ENCODE measurements around the gene LRRC23.
A peak's percentile ranks its signal among the peaks of the same experiment; 100 is the strongest.
"Not testable (repeated sequence)": the region's sequence is repeated elsewhere in the genome, so short reads cannot be mapped to it uniquely, and the experiment has no call there.

LRRC23 gene

DNA sequence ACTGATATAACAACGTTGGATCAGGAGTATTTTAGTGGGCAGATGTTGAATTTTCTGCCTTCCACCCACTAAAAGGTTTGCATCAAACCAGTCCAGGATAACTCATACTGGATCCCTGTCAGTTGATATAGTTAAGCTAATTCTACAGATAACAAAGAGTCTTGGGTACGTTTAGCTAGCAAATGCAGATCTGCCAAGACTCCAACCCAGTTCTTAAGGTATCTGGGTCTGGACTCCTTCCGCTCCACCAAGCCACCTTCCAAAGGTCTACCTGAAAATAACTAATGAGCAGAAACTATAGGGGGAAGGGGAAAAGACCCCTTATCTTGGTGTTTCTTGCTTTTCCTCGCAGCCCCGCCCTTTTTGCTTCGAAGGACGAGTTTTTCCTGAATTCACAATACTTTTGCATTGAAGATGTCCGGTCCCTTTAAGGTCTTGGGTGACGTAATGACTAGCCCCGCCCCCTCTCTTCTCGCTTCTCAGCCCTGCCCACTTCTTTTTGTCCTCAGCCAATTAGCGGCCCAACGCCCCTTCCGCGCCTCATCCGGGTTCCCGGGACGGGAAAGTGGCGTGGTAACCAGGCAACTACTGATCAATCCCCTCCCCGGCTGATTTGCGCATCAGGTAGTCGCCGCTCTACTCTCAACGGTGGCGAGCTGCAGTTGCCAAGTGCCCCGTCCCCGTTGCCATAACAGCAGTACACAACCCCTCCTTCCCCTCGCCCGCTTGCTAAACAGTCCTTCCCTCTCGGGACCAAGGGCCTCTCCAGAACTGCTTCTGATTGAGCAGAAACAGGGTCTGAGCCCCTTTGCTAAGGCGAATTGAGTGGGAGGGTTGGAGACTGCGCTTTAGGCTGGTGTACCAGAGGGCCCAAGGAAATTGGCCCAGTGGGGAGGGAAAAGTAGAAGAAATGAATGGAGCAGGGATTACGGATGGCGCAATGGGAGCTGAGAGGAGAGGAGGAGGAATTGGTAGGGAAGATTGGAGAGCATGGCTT, at the start of gene LRRC23:
TSS of gene LRRC23 (plus strand) at position 543 of the 997 bp plus-strand sequence. CDS start 812 bp downstream, outside the sequence.
- peak; percentile 88 to 93 for DNase-seq (ENCODE audit: low read depth in 1 of 2, low spot score in 1 of 2)

- no peak for DNase-seq (ENCODE audit: low read depth in 1 of 2, low spot score in 1 of 2)
Observed at GRCh38 chr12:6855322-6855721, 49.3 kb upstream of the LRRC23 start.

DNA sequence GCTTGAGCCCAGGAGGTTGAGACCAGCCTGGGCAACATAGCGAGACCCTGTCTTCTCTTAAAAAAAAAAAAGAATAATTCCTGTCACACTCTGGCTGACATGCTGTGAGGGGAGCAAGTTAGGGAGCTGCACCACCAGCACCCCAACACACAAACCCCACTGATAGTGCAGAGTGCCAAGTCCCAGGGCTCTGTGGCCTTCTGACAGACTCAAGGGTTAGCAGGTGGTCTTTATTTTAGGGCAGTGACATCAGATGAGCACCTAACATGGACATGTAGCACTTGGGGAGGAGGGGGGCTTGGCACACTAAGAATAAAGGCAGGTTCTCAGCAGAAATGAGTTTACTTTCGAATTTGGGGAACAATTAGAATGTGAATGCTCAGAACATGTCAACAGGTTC, 45.8 kb upstream of the LRRC23 start:
- DNase-seq (ENCODE audit: low read depth in 1 of 2, low spot score in 1 of 2), result no peak

DNA sequence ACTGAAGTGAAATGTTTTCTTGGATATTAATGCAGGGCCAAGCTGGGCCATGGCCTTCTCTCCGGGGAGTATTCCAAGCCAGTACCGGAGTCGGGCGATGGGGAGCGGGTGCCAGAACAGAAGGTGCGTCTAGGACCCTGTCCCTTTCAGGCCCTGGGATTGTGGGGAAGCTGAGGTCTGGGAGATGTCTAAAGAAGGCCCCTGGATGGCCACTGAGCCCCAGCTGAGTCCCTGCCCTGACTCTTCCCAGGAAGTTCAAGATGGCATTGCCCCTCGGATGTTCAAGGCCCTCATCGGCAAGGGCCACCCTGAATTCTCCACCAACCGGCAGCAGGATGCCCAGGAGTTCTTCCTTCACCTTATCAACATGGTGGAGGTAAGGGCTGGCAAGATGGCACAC, 44.5 kb upstream of the LRRC23 start:
- DNase-seq (ENCODE audit: low read depth in 1 of 2, low spot score in 1 of 2), result no peak

DNA sequence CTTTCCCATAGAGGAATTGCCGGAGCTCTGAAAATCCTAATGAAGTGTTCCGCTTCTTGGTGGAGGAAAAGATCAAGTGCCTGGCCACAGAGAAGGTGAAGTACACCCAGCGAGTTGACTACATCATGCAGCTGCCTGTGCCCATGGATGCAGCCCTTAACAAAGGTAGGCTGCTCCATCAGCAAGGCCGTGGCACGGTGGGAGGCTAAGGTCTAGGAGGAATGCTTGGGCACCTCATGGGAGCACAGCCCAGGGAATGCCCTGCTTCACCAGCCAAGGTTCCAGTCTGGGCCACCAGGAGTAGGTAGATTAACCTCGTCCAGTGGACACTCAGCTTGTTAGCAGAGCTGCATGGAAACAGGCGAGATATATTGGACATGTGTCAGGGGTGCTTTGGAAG, 43.7 kb upstream of the LRRC23 start:
- no peak for DNase-seq (ENCODE audit: low read depth in 1 of 2, low spot score in 1 of 2)

DNA sequence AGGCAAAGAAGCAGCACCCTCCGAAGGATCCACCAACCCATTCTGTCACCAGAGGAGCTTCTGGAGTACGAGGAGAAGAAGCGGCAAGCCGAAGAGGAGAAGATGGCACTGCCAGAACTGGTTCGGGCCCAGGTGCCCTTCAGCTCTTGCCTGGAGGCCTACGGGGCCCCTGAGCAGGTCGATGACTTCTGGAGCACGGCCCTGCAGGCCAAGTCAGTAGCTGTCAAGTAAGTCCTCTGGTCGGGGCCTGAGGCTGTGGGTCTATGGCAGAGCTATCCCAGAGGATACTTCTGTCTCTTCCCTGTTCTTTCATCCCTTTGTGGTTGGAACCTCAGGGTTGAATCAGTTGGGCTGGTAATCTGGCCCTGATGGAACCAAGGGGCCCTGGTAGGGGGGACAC, 43.2 kb upstream of the LRRC23 start:
- DNase-seq (ENCODE audit: low read depth in 1 of 2, low spot score in 1 of 2), result no peak

- no peak for DNase-seq (ENCODE audit: low read depth in 1 of 2, low spot score in 1 of 2)
Observed at GRCh38 chr12:6863033-6863432, 41.6 kb upstream of the LRRC23 start.

DNA sequence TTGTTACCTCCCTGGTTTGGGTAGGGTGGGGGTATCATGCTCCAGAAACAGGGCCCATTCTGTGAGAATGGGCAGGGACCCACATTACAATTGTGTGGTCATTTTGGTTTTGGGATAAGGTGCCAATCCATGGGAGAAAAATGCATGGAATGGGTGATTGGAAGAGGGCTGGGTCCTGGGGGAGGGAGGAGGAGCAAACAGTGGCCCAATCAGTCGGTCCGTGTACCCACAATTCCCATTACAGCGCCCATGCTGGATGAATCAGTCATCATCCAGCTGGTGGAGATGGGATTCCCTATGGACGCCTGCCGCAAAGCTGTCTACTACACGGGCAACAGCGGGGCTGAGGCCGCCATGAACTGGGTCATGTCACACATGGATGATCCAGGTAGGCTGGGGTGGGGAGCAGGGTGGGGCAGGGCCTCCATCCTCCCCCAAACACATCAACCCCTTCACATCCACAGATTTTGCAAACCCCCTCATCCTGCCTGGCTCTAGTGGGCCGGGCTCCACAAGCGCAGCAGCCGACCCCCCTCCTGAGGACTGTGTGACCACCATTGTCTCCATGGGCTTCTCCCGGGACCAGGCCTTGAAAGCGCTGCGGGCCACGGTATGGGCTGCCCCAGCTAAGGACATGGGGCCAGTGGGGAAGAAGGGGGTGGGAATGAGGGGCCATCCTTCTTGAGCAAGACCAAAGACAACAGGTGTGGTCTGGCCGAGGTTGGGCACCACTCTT, 40.9 kb upstream of the LRRC23 start:
- DNase-seq (ENCODE audit: low read depth in 1 of 2, low spot score in 1 of 2), result no peak

DNA sequence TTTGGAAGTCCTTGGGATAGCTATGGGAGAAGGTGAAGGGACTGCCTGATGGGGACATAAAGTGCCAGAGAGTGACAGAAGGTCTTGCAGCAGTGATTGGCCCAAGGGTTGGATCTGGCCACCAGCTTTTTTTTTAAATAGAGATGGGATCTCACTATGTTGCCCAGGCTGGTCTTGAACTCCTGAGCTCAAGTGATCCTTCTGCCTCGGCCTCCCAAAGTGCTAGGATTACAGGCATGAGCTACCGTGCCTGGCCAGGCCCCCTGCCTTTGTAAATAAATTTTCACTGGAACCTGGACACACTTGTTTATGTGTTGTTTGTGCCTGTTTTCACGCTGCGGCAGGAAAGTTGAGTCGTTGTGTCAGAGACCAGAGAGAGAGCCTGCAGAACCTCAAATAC, 39.3 kb upstream of the LRRC23 start:
- not testable (repeated sequence) for DNase-seq (ENCODE audit: low read depth in 1 of 2, low spot score in 1 of 2)

- no peak for DNase-seq (ENCODE audit: low read depth in 1 of 2, low spot score in 1 of 2)
Observed at GRCh38 chr12:6866163-6866919, 38.3 kb upstream of the LRRC23 start.

DNA sequence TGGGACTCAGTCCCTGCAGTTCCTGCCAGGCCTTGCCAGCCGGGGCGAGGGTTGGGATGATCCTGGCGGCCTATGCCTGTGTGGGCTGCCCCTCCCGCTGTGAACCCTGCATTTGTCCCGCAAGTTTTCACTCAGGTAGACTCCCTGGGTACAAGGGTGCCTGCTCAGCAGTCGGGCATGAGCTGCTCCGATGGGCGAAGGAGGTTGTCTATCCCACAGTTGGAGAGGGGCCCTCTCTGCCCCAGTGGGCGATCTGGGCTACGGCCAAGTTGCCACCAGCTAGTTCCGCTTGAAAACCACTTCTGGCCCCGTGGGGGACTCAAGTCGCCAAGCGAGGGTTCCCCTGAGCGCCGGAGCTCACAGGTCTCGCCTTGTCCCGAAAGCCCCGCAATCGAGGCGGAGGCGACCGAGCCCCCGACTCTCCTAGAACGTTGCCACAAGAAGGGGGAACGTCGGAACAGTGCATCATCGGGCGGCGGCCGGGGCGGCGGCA, 37.7 kb upstream of the LRRC23 start:
- no peak for DNase-seq (ENCODE audit: low read depth in 1 of 2, low spot score in 1 of 2)

GRCh38 chr12:6867413-6868210, 37.0 kb upstream of the LRRC23 start, which contains the start of gene TPI1:
Gene TPI1, plus strand, starts transcription at chr12:6867531. Its CDS starts 36 bp downstream, at chr12:6867567.
- peak; percentile 61 to 74 for DNase-seq (ENCODE audit: low read depth in 1 of 2, low spot score in 1 of 2)

DNA sequence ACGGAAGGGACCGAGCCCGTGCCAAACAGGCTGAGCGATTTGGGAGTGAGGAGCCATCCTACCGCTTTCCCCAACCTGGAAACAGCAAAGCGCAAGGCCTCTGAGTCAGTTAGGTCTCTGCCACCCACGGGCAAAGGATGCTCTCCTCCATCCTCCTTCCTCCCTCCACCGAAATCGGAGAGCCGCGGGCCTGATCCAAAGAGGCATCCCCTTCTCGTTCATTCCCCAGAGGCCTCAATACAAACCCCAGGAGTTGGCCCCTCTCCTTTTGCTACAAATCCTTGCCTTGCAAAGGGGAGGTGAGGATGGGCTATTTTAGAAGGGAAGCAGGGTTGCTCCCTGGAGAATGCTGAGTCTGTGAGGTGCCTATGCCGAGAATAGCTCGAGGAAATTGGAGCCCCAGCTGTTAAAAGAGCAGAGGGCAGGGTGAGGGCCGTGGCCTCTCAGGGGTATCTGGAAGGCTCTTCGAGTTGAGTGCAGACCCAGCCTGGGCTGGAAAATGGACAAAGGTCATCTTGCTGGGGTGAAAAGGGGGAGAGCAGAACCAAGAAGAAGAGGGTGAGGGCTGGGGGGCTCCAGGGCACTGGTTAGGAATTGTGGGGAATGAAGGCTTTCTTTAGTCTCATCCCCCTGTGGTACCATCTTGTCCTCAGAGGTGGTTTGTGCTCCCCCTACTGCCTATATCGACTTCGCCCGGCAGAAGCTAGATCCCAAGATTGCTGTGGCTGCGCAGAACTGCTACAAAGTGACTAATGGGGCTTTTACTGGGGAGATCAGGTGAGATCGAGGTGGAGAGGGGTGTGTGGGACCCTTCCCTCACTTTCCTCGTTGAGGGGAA, 36.2 kb upstream of the LRRC23 start:
- no peak for DNase-seq (ENCODE audit: low read depth in 1 of 2, low spot score in 1 of 2)

DNA sequence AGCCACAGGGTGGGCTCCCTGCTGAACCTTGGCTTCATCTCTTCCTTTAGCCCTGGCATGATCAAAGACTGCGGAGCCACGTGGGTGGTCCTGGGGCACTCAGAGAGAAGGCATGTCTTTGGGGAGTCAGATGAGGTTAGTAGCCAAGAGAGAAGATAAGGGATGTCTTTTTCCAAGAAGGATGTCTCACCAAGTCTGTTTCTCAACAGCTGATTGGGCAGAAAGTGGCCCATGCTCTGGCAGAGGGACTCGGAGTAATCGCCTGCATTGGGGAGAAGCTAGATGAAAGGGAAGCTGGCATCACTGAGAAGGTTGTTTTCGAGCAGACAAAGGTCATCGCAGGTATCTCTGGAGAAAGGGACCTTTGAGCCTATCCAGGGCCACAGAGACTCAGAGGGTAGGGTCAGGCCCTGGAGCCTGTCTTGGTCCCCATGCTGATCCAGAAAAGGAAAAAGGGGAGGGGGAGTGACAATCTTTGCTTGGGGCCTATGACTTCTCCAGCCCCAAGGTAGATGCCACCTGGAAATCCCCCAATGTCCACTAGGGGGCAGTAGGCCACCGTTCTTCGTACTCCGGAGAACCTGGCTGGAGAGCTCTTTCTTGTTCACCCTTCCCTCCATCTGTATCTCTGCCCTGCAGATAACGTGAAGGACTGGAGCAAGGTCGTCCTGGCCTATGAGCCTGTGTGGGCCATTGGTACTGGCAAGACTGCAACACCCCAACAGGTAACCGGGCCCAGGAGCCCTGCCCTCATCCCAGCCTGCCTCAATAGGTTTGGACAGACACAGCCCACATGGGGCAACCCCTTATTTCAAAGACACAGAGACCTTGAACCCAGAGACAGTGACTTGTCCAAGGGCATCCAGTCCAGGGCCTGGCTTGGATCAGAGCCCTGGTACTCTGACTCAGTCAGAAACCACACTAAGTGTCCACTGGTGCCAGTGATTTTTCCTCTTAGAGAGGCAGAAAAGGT, 35.3 kb upstream of the LRRC23 start:
- peak; percentile 66 to 76 for DNase-seq (ENCODE audit: low read depth in 1 of 2, low spot score in 1 of 2)

GRCh38 chr12:6870304-6870703, 34.3 kb upstream of the LRRC23 start:
- not testable (repeated sequence) for DNase-seq (ENCODE audit: low read depth in 1 of 2, low spot score in 1 of 2)

DNA sequence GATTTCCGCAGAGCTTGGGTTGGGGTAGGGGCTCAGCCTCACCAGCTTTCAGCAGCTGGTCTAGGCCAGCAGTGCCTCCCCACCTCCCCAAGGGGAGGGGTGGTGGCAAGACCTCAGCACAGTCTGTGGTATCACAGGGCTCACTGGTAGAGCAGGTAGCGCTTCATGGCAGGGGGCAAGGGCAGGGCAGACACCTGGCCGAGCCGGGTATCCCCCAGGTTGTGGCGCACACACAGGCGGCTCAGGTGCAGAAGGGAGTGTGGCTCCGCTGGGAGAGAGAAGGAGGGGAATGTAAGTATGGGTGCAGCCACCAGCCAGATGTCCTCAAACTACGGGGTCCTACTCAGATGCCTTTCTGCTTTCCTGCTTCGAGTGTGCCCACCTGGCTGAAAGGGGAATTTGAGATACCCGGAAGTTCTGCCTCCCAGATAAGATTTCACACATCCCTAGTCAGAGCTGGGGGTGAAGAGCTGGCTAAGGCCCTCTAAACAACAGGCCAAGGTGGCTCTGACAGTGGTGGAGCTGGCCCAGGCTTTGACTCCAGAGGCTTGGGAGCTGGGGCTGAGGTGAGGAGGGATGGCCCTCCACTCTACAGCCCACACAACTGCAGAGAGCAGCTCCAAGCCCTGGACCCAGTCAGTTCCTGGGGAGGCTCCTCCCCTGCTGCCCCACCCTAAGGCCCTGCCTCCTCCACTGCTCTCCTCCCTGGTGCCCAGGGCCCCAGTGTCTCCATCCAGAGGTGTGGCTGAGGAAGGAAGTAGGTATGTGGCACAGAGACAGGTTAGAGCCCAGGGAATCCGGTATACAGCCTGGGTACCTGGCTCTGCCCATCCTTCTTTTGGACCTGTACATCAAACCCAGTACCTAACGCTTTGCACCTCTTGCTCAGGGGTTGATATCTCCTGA, 33.3 kb upstream of the LRRC23 start:
- DNase-seq (ENCODE audit: low read depth in 1 of 2, low spot score in 1 of 2), result no peak
